ENCODE results near the gene TTC5. TPM values are rescaled to one million over a fixed set of nuclear protein-coding genes. Genes with fewer than 3 reads are reported as not detected.

TTC5 gene
- total RNA-seq, result 12.9 and 15.8 TPM in 2 replicates

GRCh38 chr14:20305265-20306078, at the start of gene TTC5:
Gene TTC5, minus strand, starts transcription at chr14:20305951. Its CDS starts 14 bp downstream, at chr14:20305937.

GRCh38 chr14:20343092-20343861, 37.5 kb upstream of the TTC5 start, which contains the start of gene PARP2:
Gene PARP2, plus strand, starts transcription at chr14:20343635. Its CDS starts 7 bp downstream, at chr14:20343642.

DNA sequence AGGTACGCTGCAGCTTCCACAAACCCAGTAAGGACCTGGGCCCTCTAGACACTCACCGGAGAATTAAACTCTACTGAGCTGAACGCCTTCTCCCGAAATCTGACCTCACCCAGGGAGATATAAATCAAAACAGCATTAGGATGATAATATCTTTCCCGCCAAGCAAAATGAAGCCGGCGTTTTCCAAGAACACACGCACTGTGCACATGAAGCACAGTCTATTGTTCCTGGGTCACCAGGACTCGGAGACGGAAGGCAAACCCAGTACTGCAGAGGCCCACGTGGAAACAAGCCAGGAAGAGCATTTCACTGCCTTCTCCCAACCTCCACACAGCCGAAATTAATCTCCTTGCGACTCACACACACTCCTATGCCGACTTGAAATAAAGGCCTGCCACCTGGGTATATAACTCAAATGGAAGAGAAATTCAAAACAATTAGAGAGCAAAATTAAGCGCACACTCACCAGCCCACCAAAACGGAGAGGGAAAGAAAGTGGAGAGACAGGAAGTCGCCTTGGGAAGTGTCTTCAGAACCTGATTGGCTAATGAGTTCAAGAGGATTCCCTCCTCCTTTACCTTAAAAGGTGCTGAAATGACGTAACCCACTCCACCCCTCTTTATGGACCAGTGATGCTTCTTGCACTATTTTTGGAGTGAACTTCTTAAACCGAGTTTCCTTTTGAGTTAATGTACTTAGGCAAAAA, 27.2 kb upstream of the TTC5 start, which contains the start of gene CCNB1IP1:
Gene CCNB1IP1 (minus strand): TSS at position 492 of the 706 bp plus-strand sequence. CDS start 16,756 bp downstream, outside the sequence.

Other genes with a start within 250 kb of the TTC5 start
- not detected in 2 replicates for gene OR4L1, start 245.9 kb downstream of the TTC5 start, total RNA-seq
- not detected in 2 replicates for gene OR4K17, start 195.2 kb downstream of the TTC5 start, total RNA-seq
- gene OR4N5, start 167.1 kb downstream of the TTC5 start, total RNA-seq, result not detected in 2 replicates
- gene OR11G2, start 115.1 kb downstream of the TTC5 start, total RNA-seq, result not detected in 2 replicates
- gene OR11H6, start 82.2 kb downstream of the TTC5 start, total RNA-seq, result not detected in 2 replicates
- gene OR11H7, start 77.0 kb downstream of the TTC5 start, total RNA-seq, result not detected in 2 replicates
- gene OR11H4, start 66.7 kb downstream of the TTC5 start, total RNA-seq, result not detected in 2 replicates
- gene CCNB1IP1, start 27.3 kb upstream of the TTC5 start, total RNA-seq, result 80.0 and 116 TPM in 2 replicates
- gene PARP2, start 37.7 kb upstream of the TTC5 start, total RNA-seq, result 6.3 and 12.9 TPM in 2 replicates
- gene TEP1, start 107.5 kb upstream of the TTC5 start, total RNA-seq, result 8.8 and 16.8 TPM in 2 replicates
- 0.13 TPM in 1 of 2 replicates, not detected in the other for gene KLHL33, start 130.2 kb upstream of the TTC5 start, total RNA-seq
- 17.4 and 52.4 TPM in 2 replicates for gene OSGEP, start 148.9 kb upstream of the TTC5 start, total RNA-seq
- gene APEX1, start 149.3 kb upstream of the TTC5 start, total RNA-seq, result 196 and 208 TPM in 2 replicates
- 12.2 and 16.9 TPM in 2 replicates for gene PIP4P1, start 155.5 kb upstream of the TTC5 start, total RNA-seq
- gene PNP, start 163.5 kb upstream of the TTC5 start, total RNA-seq, result 15.6 and 42.8 TPM in 2 replicates
- gene RNASE10, start 199.6 kb upstream of the TTC5 start, total RNA-seq, result not detected in 2 replicates

Measured in epithelial cell of alveolus of lung (primary cell).